ENCODE measurements around the gene SPAG5.

- TF ChIP-seq EP300 (IDR thresholded peaks at IDR 0.05) (no peak), CTCF (IDR thresholded peaks at IDR 0.05) (no peak), POLR2A (IDR thresholded peaks at IDR 0.05; ENCODE audit: low read depth) (no peak), POLR2AphosphoS5 (IDR thresholded peaks at IDR 0.05) (peak in 1 of 2 donors; percentile 10)
These were observed 28.0 kb downstream of the SPAG5 start for GRCh38 chr17:28570716-28571360.

Data from esophagus muscularis mucosa (tissue), 4 donors.